Measurements from ENCODE around the gene PHKB.

The PHKB gene

DNA sequence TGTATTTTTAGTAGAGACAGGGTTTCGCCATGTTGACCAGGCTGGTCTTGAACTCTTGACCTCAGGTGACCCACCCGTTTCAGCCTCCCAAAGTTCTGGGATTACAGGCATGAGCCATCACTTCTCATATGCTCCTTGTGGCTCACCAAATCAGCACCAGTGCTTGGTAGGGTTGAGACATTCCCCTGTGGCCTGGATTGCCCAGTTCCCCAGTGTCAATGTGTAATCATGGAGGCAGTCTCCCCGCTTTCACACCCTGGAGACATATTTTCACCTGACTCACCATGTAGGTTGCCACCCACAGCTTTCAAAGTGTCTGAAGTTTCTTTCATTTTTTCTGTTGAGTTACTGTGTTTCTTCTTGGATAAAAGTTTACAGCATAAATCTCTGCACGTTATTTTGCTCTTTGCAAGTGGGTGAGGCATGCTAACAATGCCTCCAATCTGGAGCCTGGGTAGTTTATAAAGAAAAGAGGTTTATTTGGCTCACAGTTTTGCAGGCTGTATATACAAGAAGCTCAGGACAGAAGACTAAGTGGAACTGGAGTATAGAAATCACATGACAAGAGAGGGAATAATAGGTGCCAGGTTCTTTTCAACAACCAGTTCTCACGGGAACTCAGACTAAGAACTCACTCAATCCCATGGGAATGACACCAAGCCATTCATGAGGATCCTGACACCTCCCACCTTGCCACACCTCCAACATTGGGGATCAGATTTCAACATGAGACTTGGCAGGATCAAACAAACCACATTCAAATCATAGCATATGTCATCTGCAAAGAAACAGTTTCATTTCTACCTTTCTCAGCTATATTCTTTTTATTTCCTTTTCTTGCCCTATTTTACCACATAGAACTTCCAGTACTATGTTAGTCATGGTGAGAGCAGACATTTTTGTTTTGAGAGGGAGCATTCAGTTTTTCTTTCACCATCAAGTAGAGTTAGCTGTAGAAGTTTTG is 113.2 kb downstream of the PHKB start:
- H3K9me3 Mint-ChIP-seq, result no peaks in the 10 kb centered on the region
- peaks cover 17% of the 10 kb centered on the region for H3K36me3 Mint-ChIP-seq (ENCODE audit: low read depth)
- H3K27ac Mint-ChIP-seq, result no peak overlapping the region
- no peak overlapping the region for H3K4me3 Mint-ChIP-seq
- no peaks in the 10 kb centered on the region for H3K27me3 Mint-ChIP-seq (ENCODE audit: low read depth)
- TF ChIP-seq, protein P1, sequence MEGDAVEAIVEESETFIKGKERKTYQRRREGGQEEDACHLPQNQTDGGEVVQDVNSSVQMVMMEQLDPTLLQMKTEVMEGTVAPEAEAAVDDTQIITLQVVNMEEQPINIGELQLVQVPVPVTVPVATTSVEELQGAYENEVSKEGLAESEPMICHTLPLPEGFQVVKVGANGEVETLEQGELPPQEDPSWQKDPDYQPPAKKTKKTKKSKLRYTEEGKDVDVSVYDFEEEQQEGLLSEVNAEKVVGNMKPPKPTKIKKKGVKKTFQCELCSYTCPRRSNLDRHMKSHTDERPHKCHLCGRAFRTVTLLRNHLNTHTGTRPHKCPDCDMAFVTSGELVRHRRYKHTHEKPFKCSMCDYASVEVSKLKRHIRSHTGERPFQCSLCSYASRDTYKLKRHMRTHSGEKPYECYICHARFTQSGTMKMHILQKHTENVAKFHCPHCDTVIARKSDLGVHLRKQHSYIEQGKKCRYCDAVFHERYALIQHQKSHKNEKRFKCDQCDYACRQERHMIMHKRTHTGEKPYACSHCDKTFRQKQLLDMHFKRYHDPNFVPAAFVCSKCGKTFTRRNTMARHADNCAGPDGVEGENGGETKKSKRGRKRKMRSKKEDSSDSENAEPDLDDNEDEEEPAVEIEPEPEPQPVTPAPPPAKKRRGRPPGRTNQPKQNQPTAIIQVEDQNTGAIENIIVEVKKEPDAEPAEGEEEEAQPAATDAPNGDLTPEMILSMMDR (IDR thresholded peaks at IDR 0.05; ENCODE audit: unreplicated experiment in 3 of 3), result no peak
- H3K4me1 Mint-ChIP-seq, result no peaks in the 10 kb centered on the region

DNA sequence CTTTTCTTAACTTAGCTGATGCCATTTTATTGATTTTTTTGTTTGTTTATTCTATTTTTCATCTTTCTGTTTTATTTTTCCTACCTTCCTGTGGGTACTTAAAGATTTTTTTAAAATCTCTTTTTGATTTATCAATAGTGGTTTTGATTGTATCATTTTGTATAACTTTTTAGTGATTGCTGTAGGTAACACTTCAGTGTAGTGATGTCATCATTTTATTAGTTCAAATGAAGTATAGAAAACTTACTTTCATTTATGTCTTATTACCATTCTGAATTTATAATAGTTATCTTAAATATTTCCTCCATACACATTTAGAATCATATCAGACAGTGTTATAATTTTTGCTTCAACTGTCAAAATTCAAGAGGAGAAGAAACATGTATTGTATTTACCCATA is 115.9 kb downstream of the PHKB start:
- Mint-ChIP-seq H3K4me3 (no peak overlapping the region), H3K27me3 (ENCODE audit: low read depth) (no peaks in the 10 kb centered on the region), H3K36me3 (ENCODE audit: low read depth) (peaks cover 16% of the 10 kb centered on the region), H3K9me3 (no peaks in the 10 kb centered on the region), H3K4me1 (no peaks in the 10 kb centered on the region), H3K27ac (no peak overlapping the region)
- TF ChIP-seq, protein P1 (IDR thresholded peaks at IDR 0.05; ENCODE audit: unreplicated experiment in 3 of 3), result no peak

DNA sequence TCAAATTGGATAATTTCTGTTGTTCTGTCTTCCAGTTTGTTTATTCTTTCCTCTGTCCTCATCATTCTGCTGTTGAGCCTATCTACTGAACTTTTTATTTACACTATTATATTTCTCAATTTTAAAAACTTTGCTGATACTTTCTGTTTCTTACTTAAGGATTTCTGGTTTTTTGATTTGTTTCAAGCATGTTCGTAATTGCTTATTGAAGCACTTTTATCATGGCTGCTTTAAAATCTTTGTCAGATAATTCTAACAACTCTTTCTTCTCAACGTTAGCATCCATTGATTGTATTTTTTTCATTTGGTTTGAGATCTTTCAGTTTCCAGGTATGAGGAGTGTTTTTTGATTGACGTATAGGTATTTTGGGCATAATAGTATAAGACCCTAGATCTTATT is 116.9 kb downstream of the PHKB start:
- no peaks in the 10 kb centered on the region for H3K4me1 Mint-ChIP-seq
- no peak overlapping the region for H3K4me3 Mint-ChIP-seq
- H3K27ac Mint-ChIP-seq, result no peak overlapping the region
- H3K9me3 Mint-ChIP-seq, result no peaks in the 10 kb centered on the region
- H3K36me3 Mint-ChIP-seq (ENCODE audit: low read depth), result peaks cover 16% of the 10 kb centered on the region
- H3K27me3 Mint-ChIP-seq (ENCODE audit: low read depth), result no peaks in the 10 kb centered on the region
- TF ChIP-seq, protein P1 (IDR thresholded peaks at IDR 0.05; ENCODE audit: unreplicated experiment in 3 of 3), result no peak

DNA sequence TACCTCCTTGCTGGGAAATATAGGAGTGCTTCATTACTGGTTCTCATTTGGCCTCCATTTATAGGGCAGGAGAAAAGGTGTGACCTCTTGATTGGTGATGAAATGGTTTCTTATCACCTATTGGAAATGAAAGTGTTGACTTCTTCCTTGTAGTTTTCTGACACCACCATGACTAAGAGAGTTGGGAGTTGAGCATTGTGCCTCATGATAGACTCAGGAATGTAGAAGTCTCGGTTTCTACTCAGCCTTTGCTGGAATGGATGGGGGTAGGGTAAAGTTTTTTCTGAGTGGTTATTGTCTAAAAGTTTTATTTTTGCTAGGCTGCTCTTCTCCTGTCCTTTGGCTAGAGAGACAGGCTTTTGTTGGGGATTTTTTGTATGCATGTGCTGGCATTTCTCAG is 117.4 kb downstream of the PHKB start:
- H3K4me1 Mint-ChIP-seq, result no peaks in the 10 kb centered on the region
- H3K27me3 Mint-ChIP-seq (ENCODE audit: low read depth), result no peaks in the 10 kb centered on the region

DNA sequence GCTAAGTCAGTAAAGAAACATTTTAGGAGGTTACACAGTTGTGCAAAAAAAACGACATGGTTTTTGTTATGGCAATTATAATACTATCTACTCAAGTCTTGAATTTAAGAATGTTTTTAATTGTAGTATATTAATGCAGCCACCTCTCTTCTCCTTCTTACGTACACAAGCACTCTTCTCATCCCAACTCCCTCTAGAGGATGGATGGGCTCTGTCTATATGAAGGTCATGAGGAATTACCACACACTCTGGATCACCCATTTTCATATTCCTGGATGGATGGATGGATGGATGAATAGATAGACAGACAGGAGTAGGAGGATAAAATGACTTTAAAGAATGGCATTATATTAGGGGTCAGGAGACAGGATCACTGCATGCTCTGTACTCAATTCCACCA is 120.0 kb downstream of the PHKB start:
- no peaks in the 10 kb centered on the region for H3K4me1 Mint-ChIP-seq
- TF ChIP-seq, protein P1 (IDR thresholded peaks at IDR 0.05; ENCODE audit: unreplicated experiment in 3 of 3), result no peak
- no peak overlapping the region for H3K4me3 Mint-ChIP-seq
- no peak overlapping the region for H3K27ac Mint-ChIP-seq
- H3K27me3 Mint-ChIP-seq (ENCODE audit: low read depth), result no peaks in the 10 kb centered on the region
- peaks cover 8% of the 10 kb centered on the region for H3K36me3 Mint-ChIP-seq (ENCODE audit: low read depth)
- no peaks in the 10 kb centered on the region for H3K9me3 Mint-ChIP-seq

More for the DNA sequence above, 117.4 kb downstream of the PHKB start:
- Mint-ChIP-seq H3K4me3 (no peak overlapping the region), H3K36me3 (ENCODE audit: low read depth) (peaks cover 16% of the 10 kb centered on the region), H3K9me3 (no peaks in the 10 kb centered on the region), H3K27ac (no peak overlapping the region)
- TF ChIP-seq, protein P1 (IDR thresholded peaks at IDR 0.05; ENCODE audit: unreplicated experiment in 3 of 3), result no peak
